ENCODE data around the gene LPO.

LPO gene

GRCh38 chr17:58238147-58238634 lies at the start of gene LPO:
TSS of gene LPO (plus strand) at chr17:58238584. CDS start at chr17:58242980, 4,396 bp downstream.
- H3K27me3 Mint-ChIP-seq = peaks cover 59% of the 10 kb centered on the region
- no peak for ATAC-seq
- no peak within 1 kb of the TSS for H3K4me3 Mint-ChIP-seq
- no peak within 1 kb of the TSS for H3K27ac Mint-ChIP-seq
- no peaks in the 10 kb centered on the region for H3K9me3 Mint-ChIP-seq
- peaks cover 13% of the 10 kb centered on the region for H3K4me1 Mint-ChIP-seq
- no peaks in the 10 kb centered on the region for H3K36me3 Mint-ChIP-seq (ENCODE audit: low read depth)
- no peak for DNase-seq

GRCh38 chr17:58189436-58190146 lies 48.8 kb upstream of the LPO start:
- Mint-ChIP-seq H3K9me3 (no peaks in the 10 kb centered on the region), H3K27ac (no peak overlapping the region), H3K36me3 (ENCODE audit: low read depth) (no peaks in the 10 kb centered on the region), H3K4me3 (no peak overlapping the region), H3K27me3 (peaks cover 13% of the 10 kb centered on the region), H3K4me1 (no peaks in the 10 kb centered on the region)
- DNase-seq (no peak), ATAC-seq (no peak)

- DNase-seq (no peak), ATAC-seq (no peak)
- H3K4me1 Mint-ChIP-seq = no peaks in the 10 kb centered on the region
- H3K27ac Mint-ChIP-seq = no peak overlapping the region
- H3K27me3 Mint-ChIP-seq = peaks cover 17% of the 10 kb centered on the region
- H3K4me3 Mint-ChIP-seq = no peak overlapping the region
- H3K9me3 Mint-ChIP-seq = no peaks in the 10 kb centered on the region
- H3K36me3 Mint-ChIP-seq (ENCODE audit: low read depth) = no peaks in the 10 kb centered on the region
These were observed 47.0 kb upstream of the LPO start for GRCh38 chr17:58191241-58191896.

- H3K4me3 Mint-ChIP-seq = no peak within 1 kb of the TSS
- H3K27me3 Mint-ChIP-seq = peaks cover 18% of the 10 kb centered on the region
- DNase-seq = no peak
- H3K9me3 Mint-ChIP-seq = no peaks in the 10 kb centered on the region
- H3K4me1 Mint-ChIP-seq = no peaks in the 10 kb centered on the region
- no peak within 1 kb of the TSS for H3K27ac Mint-ChIP-seq
- no peak for ATAC-seq
- no peaks in the 10 kb centered on the region for H3K36me3 Mint-ChIP-seq (ENCODE audit: low read depth)
These were observed 45.8 kb upstream of the LPO start, which contains the start of gene EPX for GRCh38 chr17:58192612-58193011. TSS of gene EPX (plus strand) at chr17:58192726. CDS start at chr17:58192847, 121 bp downstream.

GRCh38 chr17:58193641-58194255 lies 44.6 kb upstream of the LPO start:
- no peak overlapping the region for H3K4me3 Mint-ChIP-seq
- no peaks in the 10 kb centered on the region for H3K36me3 Mint-ChIP-seq (ENCODE audit: low read depth)
- peaks cover 23% of the 10 kb centered on the region for H3K27me3 Mint-ChIP-seq
- ATAC-seq = no peak
- H3K4me1 Mint-ChIP-seq = no peaks in the 10 kb centered on the region
- H3K9me3 Mint-ChIP-seq = no peaks in the 10 kb centered on the region
- DNase-seq = no peak
- no peak overlapping the region for H3K27ac Mint-ChIP-seq

- Mint-ChIP-seq H3K27me3 (peaks cover 18% of the 10 kb centered on the region), H3K4me3 (no peak overlapping the region), H3K36me3 (ENCODE audit: low read depth) (no peaks in the 10 kb centered on the region), H3K27ac (no peak overlapping the region), H3K9me3 (no peaks in the 10 kb centered on the region), H3K4me1 (no peaks in the 10 kb centered on the region)
- no peak for ATAC-seq
- no peak for DNase-seq
These were observed 42.8 kb upstream of the LPO start for GRCh38 chr17:58195518-58196123.

GRCh38 chr17:58196610-58197009 lies 41.8 kb upstream of the LPO start:
- no peaks in the 10 kb centered on the region for H3K4me1 Mint-ChIP-seq
- peaks cover 15% of the 10 kb centered on the region for H3K27me3 Mint-ChIP-seq
- H3K27ac Mint-ChIP-seq = no peak overlapping the region
- H3K4me3 Mint-ChIP-seq = no peak overlapping the region
- no peaks in the 10 kb centered on the region for H3K9me3 Mint-ChIP-seq
- no peak for ATAC-seq
- no peak for DNase-seq
- no peaks in the 10 kb centered on the region for H3K36me3 Mint-ChIP-seq (ENCODE audit: low read depth)

- peaks cover 15% of the 10 kb centered on the region for H3K27me3 Mint-ChIP-seq
- H3K4me1 Mint-ChIP-seq = no peaks in the 10 kb centered on the region
- H3K9me3 Mint-ChIP-seq = no peaks in the 10 kb centered on the region
These were observed 38.3 kb upstream of the LPO start for GRCh38 chr17:58200024-58200633.

GRCh38 chr17:58202859-58203258 lies 35.5 kb upstream of the LPO start:
- no peak for DNase-seq
- Mint-ChIP-seq H3K27ac (no peak overlapping the region), H3K36me3 (ENCODE audit: low read depth) (no peaks in the 10 kb centered on the region), H3K4me3 (no peak overlapping the region), H3K27me3 (peaks cover 6% of the 10 kb centered on the region), H3K4me1 (no peaks in the 10 kb centered on the region), H3K9me3 (no peaks in the 10 kb centered on the region)
- ATAC-seq = no peak

More at GRCh38 chr17:58200024-58200633, 38.3 kb upstream of the LPO start:
- peak; percentile 83 for ATAC-seq
- Mint-ChIP-seq H3K27ac (no peak overlapping the region), H3K4me3 (no peak overlapping the region), H3K36me3 (ENCODE audit: low read depth) (no peaks in the 10 kb centered on the region)
- DNase-seq = peak; percentile 72

GRCh38 chr17:58204796-58205195 lies 33.6 kb upstream of the LPO start:
- DNase-seq (no peak), ATAC-seq (no peak)
- peaks cover 3% of the 10 kb centered on the region for H3K36me3 Mint-ChIP-seq (ENCODE audit: low read depth)
- H3K9me3 Mint-ChIP-seq = no peaks in the 10 kb centered on the region
- H3K4me3 Mint-ChIP-seq = no peak overlapping the region
- no peak overlapping the region for H3K27ac Mint-ChIP-seq
- H3K27me3 Mint-ChIP-seq = no peaks in the 10 kb centered on the region
- H3K4me1 Mint-ChIP-seq = no peaks in the 10 kb centered on the region

GRCh38 chr17:58205936-58206335 lies 32.4 kb upstream of the LPO start:
- no peaks in the 10 kb centered on the region for H3K27me3 Mint-ChIP-seq
- H3K9me3 Mint-ChIP-seq = no peaks in the 10 kb centered on the region
- ATAC-seq (no peak), DNase-seq (no peak)
- no peaks in the 10 kb centered on the region for H3K4me1 Mint-ChIP-seq
- H3K27ac Mint-ChIP-seq = no peak overlapping the region
- H3K4me3 Mint-ChIP-seq = no peak overlapping the region
- H3K36me3 Mint-ChIP-seq (ENCODE audit: low read depth) = peaks cover 3% of the 10 kb centered on the region

- H3K27me3 Mint-ChIP-seq = no peaks in the 10 kb centered on the region
- H3K9me3 Mint-ChIP-seq = no peaks in the 10 kb centered on the region
- no peak overlapping the region for H3K27ac Mint-ChIP-seq
- no peaks in the 10 kb centered on the region for H3K4me1 Mint-ChIP-seq
- peaks cover 7% of the 10 kb centered on the region for H3K36me3 Mint-ChIP-seq (ENCODE audit: low read depth)
- no peak for ATAC-seq
- no peak overlapping the region for H3K4me3 Mint-ChIP-seq
- DNase-seq = no peak
These were observed 30.9 kb upstream of the LPO start for GRCh38 chr17:58207451-58207850.

- H3K4me1 Mint-ChIP-seq = no peaks in the 10 kb centered on the region
- H3K4me3 Mint-ChIP-seq = no peak overlapping the region
- ATAC-seq (no peak), DNase-seq (no peak)
- H3K27ac Mint-ChIP-seq = no peak overlapping the region
- H3K27me3 Mint-ChIP-seq = no peaks in the 10 kb centered on the region
- H3K9me3 Mint-ChIP-seq = no peaks in the 10 kb centered on the region
- H3K36me3 Mint-ChIP-seq (ENCODE audit: low read depth) = peaks cover 7% of the 10 kb centered on the region
These were observed 30.0 kb upstream of the LPO start for GRCh38 chr17:58208344-58208743.

- no peak overlapping the region for H3K4me3 Mint-ChIP-seq
- H3K36me3 Mint-ChIP-seq (ENCODE audit: low read depth) = peaks cover 13% of the 10 kb centered on the region
- H3K27me3 Mint-ChIP-seq = no peaks in the 10 kb centered on the region
- DNase-seq (no peak), ATAC-seq (no peak)
- H3K27ac Mint-ChIP-seq = no peak overlapping the region
- H3K9me3 Mint-ChIP-seq = no peaks in the 10 kb centered on the region
- H3K4me1 Mint-ChIP-seq = no peaks in the 10 kb centered on the region
These were observed 27.5 kb upstream of the LPO start for GRCh38 chr17:58210922-58211321.

Measured in activated naive CD8-positive, alpha-beta T cell treated with anti-CD3 and anti-CD28 coated beads, Interleukin-2, amount 50 U/mL, for 24 hours (primary cell).